Measurements from ENCODE around the gene KCNK10.

DNA sequence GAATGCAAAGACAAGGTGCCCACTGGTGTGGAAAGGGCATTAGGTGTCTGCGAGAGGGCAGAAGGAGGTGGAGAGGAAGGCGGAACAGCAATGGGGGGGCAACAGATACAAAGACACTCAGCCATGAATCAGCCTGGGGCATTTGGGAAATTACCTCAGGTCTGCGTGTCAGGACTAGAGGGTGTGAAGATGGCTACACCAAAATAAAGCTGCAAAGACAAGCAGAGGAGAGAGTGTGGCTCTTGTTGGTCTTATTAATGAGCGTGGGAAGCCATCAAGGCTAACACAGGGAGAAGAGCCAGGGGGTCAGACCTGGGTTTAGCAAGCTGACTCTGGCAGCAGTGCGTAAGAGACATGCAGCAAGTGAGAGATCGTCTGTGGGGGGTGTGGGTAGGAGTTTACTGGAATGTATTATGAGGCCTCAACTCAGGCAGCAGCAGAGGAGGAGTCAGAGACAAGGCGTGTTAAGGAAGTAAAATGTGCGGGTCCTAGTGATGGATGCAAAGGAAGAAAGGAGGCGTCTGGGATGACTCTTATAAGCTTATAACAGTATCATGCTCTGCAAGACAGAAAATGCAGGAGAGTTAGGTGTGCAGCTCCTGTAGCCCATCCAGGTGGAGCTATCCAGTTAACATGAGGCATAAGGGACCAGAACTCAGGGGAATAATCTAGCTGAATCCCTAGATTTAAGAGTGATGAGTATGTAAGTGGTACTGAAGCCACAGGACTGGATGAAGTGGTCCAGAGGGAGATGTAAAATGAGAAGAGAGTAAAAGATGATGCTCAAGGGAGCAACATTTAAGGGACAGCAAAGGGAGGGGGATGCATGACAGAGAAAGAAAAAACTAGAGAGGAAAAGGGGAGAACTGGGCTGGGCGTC, 50.4 kb downstream of the KCNK10 start:
- TF ChIP-seq, protein P1, sequence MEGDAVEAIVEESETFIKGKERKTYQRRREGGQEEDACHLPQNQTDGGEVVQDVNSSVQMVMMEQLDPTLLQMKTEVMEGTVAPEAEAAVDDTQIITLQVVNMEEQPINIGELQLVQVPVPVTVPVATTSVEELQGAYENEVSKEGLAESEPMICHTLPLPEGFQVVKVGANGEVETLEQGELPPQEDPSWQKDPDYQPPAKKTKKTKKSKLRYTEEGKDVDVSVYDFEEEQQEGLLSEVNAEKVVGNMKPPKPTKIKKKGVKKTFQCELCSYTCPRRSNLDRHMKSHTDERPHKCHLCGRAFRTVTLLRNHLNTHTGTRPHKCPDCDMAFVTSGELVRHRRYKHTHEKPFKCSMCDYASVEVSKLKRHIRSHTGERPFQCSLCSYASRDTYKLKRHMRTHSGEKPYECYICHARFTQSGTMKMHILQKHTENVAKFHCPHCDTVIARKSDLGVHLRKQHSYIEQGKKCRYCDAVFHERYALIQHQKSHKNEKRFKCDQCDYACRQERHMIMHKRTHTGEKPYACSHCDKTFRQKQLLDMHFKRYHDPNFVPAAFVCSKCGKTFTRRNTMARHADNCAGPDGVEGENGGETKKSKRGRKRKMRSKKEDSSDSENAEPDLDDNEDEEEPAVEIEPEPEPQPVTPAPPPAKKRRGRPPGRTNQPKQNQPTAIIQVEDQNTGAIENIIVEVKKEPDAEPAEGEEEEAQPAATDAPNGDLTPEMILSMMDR (IDR thresholded peaks at IDR 0.05): no peak
- no peak for TF ChIP-seq POLR2A (IDR thresholded peaks at IDR 0.05)

Measured in lower leg skin (tissue), 3 donors.